Adrenal gland (tissue), 5 donors: ENCODE results near the gene GOLGA6L7.

Source experiments
- POLR2A ChIP-seq, 2 donors: fragments of 450-650 bp; IDR thresholded peaks; one replicate each; pipeline ENCODE4 v1.6.1; 2017; ENCODE audit warnings: antibody characterized with exemption in 2 of 2, mild to moderate bottlenecking in 2 of 2, moderate library complexity in 1 of 2
- TF ChIP-seq, protein P1 (sequence below), 6 experiments: fragments of 450-650 bp in 4 of 6; fragments of 200-600 bp in 2 of 6; sonication (generic) in 1 of 6; IDR thresholded peaks; 1 replicate in 5 of 6; 2 replicates in 1 of 6; pipeline versions ENCODE4 v1.5.1 to v1.8.0; 2016 to 2021; ENCODE audit warnings: antibody characterized with exemption in 6 of 6, mild to moderate bottlenecking in 2 of 6, moderate library complexity in 1 of 6
- donor health status: DM: no; HTN: no; CAD: no.

DNA sequence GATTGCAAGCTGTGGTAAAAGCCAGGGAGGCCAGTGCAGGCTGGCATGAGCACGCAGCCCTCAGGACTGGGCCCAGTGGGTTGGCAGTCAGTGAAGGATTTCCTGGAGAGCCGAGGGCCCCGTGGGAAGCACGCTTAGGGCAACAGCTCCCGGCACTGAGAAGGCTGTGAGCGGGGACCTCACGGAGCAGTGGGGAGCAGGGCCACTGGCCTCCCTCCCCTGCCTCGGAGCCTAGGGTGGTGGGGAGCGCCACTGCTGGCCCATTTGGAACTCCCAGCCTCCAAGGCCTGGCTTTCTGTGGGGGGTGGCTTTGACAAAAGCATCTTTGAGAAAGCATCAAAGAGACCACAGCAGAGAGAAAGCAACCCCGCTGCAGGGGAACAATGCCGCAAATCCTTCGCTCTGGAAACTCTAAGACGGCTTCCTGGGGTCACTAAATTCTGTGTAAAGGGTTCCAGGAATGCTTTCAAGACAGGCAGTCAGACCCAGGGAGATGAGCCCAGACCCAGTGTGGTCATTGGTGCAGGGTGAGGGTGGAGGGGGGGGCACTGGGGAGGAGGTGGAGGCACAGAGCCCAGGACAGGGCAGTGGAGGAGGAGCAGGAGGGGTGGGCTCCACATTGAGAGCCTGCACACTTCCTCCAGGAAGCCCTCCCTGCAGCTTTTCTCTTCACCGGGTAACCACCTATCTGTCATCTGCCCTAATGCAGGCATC, 27.8 kb upstream of the GOLGA6L7 start:
- TF ChIP-seq POLR2A (IDR thresholded peaks at IDR 0.05): no peak
- TF ChIP-seq, protein P1, sequence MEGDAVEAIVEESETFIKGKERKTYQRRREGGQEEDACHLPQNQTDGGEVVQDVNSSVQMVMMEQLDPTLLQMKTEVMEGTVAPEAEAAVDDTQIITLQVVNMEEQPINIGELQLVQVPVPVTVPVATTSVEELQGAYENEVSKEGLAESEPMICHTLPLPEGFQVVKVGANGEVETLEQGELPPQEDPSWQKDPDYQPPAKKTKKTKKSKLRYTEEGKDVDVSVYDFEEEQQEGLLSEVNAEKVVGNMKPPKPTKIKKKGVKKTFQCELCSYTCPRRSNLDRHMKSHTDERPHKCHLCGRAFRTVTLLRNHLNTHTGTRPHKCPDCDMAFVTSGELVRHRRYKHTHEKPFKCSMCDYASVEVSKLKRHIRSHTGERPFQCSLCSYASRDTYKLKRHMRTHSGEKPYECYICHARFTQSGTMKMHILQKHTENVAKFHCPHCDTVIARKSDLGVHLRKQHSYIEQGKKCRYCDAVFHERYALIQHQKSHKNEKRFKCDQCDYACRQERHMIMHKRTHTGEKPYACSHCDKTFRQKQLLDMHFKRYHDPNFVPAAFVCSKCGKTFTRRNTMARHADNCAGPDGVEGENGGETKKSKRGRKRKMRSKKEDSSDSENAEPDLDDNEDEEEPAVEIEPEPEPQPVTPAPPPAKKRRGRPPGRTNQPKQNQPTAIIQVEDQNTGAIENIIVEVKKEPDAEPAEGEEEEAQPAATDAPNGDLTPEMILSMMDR (IDR thresholded peaks at IDR 0.05): no peak
